GM18507 (cell line): Measurements from ENCODE around the gene ATP2C2.

Experiments
- DNase-seq: peaks from one replicate; pipeline ENCODE4 v3.0.0; 2011; ENCODE audit warnings: low read depth; ENCODE audit not compliant: insufficient read length; ENCODE audit errors: extremely low spot score
- FAIRE-seq: peaks from 2 replicates; lab custom pipeline; 2011; peaks lifted over from hg19 to GRCh38; lab: Jason Lieb, UNC

The ATP2C2 gene

GRCh38 chr16:84502581-84502980, 134.2 kb downstream of the ATP2C2 start:
- DNase-seq (no peak), FAIRE-seq (no peak)

- FAIRE-seq (no peak), DNase-seq (no peak)
Observed at GRCh38 chr16:84503751-84504395, 135.5 kb downstream of the ATP2C2 start.

GRCh38 chr16:84504420-84505248, 136.3 kb downstream of the ATP2C2 start, which contains the start of gene MEAK7:
Gene MEAK7, minus strand, starts transcription at chr16:84504659. Its CDS starts 6,573 bp downstream, at chr16:84498086.
- FAIRE-seq (peak; percentile 95), DNase-seq (peak; percentile 92)

- DNase-seq: no peak
- no peak for FAIRE-seq
Observed at GRCh38 chr16:84505249-84506187, 137.2 kb downstream of the ATP2C2 start.

- peak; percentile 81 for FAIRE-seq
- no peak for DNase-seq
Observed at GRCh38 chr16:84507011-84507982, 139.0 kb downstream of the ATP2C2 start.

GRCh38 chr16:84508502-84508901, 140.2 kb downstream of the ATP2C2 start:
- no peak for FAIRE-seq
- DNase-seq: no peak

GRCh38 chr16:84509032-84509950, 141.0 kb downstream of the ATP2C2 start:
- no peak for DNase-seq
- FAIRE-seq: no peak

GRCh38 chr16:84511180-84511800, 143.0 kb downstream of the ATP2C2 start:
- FAIRE-seq: peak; percentile 83

GRCh38 chr16:84511831-84512230, 143.5 kb downstream of the ATP2C2 start:
- DNase-seq: no peak
- no peak for FAIRE-seq

More at GRCh38 chr16:84511180-84511800, 143.0 kb downstream of the ATP2C2 start:
- DNase-seq: no peak

- FAIRE-seq: no peak
- DNase-seq: no peak
Observed at GRCh38 chr16:84513123-84513522, 144.8 kb downstream of the ATP2C2 start.

GRCh38 chr16:84513666-84514065, 145.3 kb downstream of the ATP2C2 start:
- no peak for DNase-seq
- no peak for FAIRE-seq
